ENCODE results near the gene LCT. TPM values are rescaled to one million over a fixed set of nuclear protein-coding genes. Genes with fewer than 3 reads are reported as not detected.
"Not testable (repeated sequence)": the region's sequence is repeated elsewhere in the genome, so short reads cannot be mapped to it uniquely, and the experiment has no call there.

LCT gene
- polyA plus RNA-seq, 1 donor = not detected

GRCh38 chr2:135831180-135831812 lies 5.7 kb downstream of the LCT start:
- no peak for DNase-seq

- DNase-seq = no peak
Observed at GRCh38 chr2:135829378-135830135, 7.4 kb downstream of the LCT start.

- no peak for DNase-seq
Observed at GRCh38 chr2:135826544-135826943, 10.4 kb downstream of the LCT start.

GRCh38 chr2:135825550-135826176 lies 11.3 kb downstream of the LCT start:
- DNase-seq = no peak

GRCh38 chr2:135825131-135825530 lies 11.9 kb downstream of the LCT start:
- no peak for DNase-seq

- no peak for DNase-seq
Observed at GRCh38 chr2:135822855-135823254, 14.1 kb downstream of the LCT start.

- no peak for DNase-seq
Observed at GRCh38 chr2:135821190-135821589, 15.8 kb downstream of the LCT start.

DNA sequence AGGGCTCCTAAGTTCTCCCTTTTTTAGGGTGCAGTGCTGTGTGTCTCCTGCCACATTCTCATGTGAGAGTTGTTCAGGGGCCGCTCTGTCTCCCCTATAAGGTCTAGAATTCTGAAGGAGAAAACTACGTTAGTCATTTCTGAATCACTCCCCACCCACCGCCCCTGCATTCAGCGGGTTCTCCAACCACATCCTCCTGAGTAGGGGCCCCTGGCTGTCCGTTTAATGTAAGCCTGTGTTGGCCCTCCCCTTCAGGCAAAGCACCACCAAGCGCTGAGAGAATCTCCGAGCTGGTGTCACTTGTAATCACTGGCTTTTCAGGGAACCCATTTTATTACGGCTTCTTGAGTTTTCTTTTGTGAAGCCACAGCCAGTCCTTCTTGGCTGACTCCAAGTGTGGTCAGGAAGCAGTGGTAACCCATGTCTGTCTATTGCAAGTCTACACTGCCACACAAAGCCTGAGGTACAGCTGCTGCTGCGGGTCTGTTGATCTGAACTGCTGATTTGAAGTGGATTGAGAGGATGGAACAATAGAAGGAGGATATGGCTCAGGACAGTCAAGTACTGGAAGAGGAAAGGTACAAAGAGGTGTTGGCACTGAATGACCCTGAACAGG lies 16.9 kb downstream of the LCT start:
- no peak for DNase-seq

DNA sequence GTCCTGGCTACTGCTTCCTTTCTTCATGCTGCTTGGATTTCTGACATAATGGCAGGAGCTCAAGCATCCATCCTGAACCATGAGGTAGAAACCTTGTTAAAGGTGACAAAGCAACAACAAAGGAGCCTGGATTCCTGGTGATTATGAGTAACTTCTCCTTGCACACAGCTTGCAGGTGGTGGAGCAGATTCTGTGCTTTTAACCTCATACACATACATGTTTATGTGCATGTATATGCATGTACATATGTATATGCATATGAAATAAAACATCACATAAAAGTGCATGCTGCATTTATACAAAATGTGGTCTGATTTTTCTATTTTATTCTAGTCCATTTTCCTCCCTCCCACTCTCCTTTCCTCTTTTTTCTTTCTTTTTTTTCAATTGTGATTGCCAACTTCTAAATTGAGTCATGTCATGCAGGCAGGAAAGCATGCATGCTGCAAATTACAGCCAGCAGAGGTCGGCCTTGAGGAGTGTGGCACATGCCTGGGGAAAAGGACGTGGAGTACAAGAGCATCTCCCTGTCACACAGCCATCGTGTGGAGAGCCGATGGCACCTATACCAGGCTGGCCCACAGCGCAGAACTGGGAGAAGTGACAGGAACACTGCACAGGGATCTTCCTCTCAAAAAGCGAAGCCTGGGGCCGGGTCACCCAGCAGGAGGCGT lies 17.9 kb downstream of the LCT start:
- DNase-seq = no peak

GRCh38 chr2:135817951-135818350 lies 19.0 kb downstream of the LCT start:
- no peak for DNase-seq

DNA sequence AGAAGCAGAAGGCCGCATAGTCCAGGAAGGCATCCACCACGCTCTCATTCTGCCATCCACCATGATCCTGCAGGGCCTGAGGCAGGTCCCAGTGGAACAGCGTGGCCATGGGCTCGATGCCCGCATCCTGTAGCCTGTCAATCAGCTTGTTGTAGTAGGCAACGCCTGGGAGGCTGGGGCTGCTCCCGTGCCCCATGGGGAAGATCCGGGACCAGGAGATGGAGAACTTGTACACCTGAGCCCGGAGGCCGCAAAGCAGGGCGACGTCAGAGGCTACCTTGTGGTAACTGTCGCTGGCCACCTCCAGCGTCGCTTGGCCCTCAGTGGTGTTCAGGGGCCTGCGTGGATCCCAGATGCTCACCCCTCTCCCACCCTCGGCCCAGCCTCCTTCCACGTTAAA lies 19.5 kb downstream of the LCT start:
- DNase-seq = no peak

GRCh38 chr2:135815269-135815668 lies 21.7 kb downstream of the LCT start:
- no peak for DNase-seq

- no peak for DNase-seq
Observed at GRCh38 chr2:135812907-135813511, 24.0 kb downstream of the LCT start.

DNA sequence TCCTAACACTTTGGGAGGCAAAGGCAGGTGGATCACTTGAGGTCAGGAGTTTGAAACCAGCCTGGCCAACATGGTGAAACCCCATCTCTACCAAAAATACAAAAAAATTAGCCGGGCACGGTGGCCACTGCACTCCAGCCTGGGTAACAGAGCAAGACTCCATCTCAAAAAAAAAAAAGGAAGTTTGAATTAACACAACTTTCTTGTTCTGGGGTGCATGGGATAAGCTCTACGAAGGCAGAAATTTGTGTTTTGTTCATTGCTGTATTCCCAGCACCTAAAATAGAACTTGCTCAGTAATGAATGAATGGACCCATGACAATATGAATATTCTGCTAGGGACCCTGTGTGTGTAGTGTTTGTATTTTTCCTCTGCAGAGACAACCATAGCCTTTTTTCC lies 29.1 kb downstream of the LCT start:
- DNase-seq = not testable (repeated sequence)

DNA sequence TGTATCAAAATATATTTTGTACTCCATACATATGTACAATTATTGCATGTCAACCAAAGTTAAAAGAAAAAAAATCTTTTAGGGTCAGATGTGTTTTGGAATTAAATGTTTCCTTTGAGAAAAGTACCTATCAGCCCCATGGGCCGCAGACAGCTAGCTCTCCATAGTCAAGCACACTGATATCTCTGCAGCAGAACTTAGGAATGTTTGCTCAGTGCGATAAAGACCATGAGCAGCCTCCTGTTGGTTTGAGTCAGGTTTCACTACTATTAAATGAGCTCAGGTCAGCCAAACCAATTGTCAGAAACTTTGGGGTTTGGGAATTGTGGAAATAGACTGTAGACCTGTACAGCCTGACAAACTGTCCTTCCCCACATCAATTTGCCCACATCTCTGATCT lies 33.7 kb downstream of the LCT start:
- no peak for DNase-seq

DNA sequence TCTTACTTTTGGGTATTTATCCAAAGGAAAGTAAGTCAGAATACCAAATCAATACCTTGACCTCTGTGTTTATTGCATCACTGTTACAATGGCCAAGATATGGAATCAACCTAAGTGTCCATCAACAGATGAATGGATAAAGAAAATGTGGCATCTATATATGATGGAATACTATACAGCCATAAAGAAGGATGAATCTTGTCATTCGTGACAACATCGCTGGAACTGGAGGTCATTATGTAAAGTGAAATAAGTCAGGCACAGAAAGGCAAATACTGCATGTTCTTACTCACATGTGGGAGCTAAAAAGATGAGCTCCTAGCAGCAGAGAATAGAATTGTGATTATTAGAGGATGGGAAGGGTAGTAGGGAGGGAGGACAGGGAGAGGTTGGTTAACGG lies 34.6 kb downstream of the LCT start:
- no peak for DNase-seq

- no peak for DNase-seq
Observed at GRCh38 chr2:135800513-135801460, 36.2 kb downstream of the LCT start.

DNA sequence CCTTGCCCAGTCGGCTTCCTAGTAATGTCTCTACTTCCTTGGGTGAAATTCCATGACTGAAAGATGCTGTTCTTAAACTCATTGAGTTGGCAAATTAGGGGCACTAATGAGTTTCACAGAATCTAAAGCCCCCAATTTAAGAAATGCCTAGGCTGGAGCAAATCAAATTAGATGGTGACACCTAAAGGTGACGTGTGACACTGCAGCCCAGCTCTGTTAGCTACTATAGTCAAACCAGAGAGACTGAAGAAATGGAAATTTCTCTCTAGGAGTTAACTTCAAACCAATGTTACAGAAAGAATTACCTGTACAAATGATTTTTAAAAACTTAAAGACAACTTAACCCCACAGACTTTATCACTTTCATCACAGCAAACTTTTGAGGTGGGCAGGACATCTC lies 37.2 kb downstream of the LCT start:
- no peak for DNase-seq

GRCh38 chr2:135798762-135799161 lies 38.2 kb downstream of the LCT start:
- no peak for DNase-seq

DNA sequence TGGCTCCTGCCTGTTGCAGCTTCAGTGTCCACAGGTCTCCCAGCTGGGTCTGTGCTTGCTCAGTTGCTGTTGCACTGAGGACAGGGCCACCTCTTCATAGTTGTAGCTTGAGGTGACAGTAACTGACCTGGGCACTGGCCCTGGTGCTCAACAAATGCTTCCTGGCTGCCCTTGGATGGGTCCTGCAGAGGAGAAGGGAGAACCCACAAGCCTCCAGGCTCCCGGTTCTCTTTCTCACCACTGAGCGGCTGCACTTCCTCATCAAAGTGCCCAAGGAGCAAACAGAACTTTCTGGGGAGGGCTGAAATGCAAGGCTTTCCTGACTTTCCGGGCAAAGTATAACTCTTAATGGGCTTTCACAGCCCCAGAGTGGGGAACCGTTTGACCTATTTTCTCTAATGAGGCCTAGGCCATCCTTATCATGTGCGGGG lies 38.7 kb downstream of the LCT start:
- DNase-seq = no peak

Measured in hindlimb muscle (tissue), 1 donor.